Measurements from ENCODE around the gene NOVA1. TPM values are rescaled to one million over a fixed set of nuclear protein-coding genes. Genes with fewer than 3 reads are reported as not detected.

The NOVA1 gene
- total and polyA plus RNA-seq, 2 donors (not counting 3 experiments of a cell fraction or from before 2014, with no cell fraction given): 2.7 to 3.3 TPM

GRCh38 chr14:26398616-26399015 is 199.2 kb downstream of the NOVA1 start:
- H3K9ac ChIP-seq (replicated peaks; ENCODE audit: extremely low read depth, insufficient read depth, low read length): no peak overlapping the region
- H4K20me1 ChIP-seq (replicated peaks; ENCODE audit: control insufficient read depth, extremely low read depth, insufficient read depth, low read length): no peaks in the 10 kb centered on the region
- no peak overlapping the region for H3K4me3 ChIP-seq (replicated peaks in 1 of 3; ENCODE audit: insufficient read depth in 1 of 3, low read depth in 1 of 3, low read length in 3 of 3)
- CTCF ChIA-PET: interaction anchor here (1.0 kb wide), 1 partner anchor 518 kb away, joined by 3 read pairs; no protein-coding TSS in a partner anchor
- dilution Hi-C loops (cut with MboI; ENCODE audit: extremely low pct_ligation_motif_present, low sequenced_read_pairs) (no loop called here), intact Hi-C loops (cut with micrococcal nuclease) (no loop called here)
- no peaks in the 10 kb centered on the region for H3K9me3 ChIP-seq (replicated peaks; ENCODE audit: control insufficient read depth, insufficient read depth, low read length)
- no peak overlapping the region for H2AFZ ChIP-seq (ENCODE audit: low read depth, low read length)
- TF ChIP-seq CTCF (IDR thresholded peaks at IDR 0.05; ENCODE audit: extremely low read depth in 1 of 2, insufficient read depth in 1 of 2, low read depth in 1 of 2, low read length in 2 of 2): no peak
- no peak overlapping the region for H3K27ac ChIP-seq (ENCODE audit: insufficient read depth, low read depth, low read length)
- no peak for FAIRE-seq
- H3K9me1 ChIP-seq (replicated peaks; ENCODE audit: control insufficient read depth, extremely low read depth, insufficient read depth, low read length): no peaks in the 10 kb centered on the region
- no TSS peak for BruUV-seq (replicated peaks)
- H3K36me3 ChIP-seq (ENCODE audit: control insufficient read depth in 2 of 2, extremely low read depth in 1 of 2, insufficient read depth in 2 of 2, low read length in 2 of 2): no peaks in the 10 kb centered on the region
- POLR2A ChIA-PET: no interaction called here
- H3K4me1 ChIP-seq (ENCODE audit: control insufficient read depth, extremely low read depth, insufficient read depth, low read length): no peaks in the 10 kb centered on the region
- H3K27me3 ChIP-seq (ENCODE audit: control insufficient read depth in 2 of 2, insufficient read depth in 2 of 2, low read length in 2 of 2): peaks cover 0 to 3% of the 10 kb centered on the region in 2 experiments
- H3K79me2 ChIP-seq (ENCODE audit: control insufficient read depth, insufficient read depth, low read length): no peaks in the 10 kb centered on the region
- no peak for DNase-seq (ENCODE audit: low read depth, low spot score)
- H3K4me2 ChIP-seq (ENCODE audit: insufficient read depth, low read length): no peak overlapping the region

Measured in endothelial cell of umbilical vein (primary cell).